HepG2 (cell line): Measurements from ENCODE around the gene VDAC2. TPM values are rescaled to one million over a fixed set of nuclear protein-coding genes. Genes with fewer than 3 reads are reported as not detected.
A peak's percentile ranks its signal among the peaks of the same experiment; 100 is the strongest.

ENCODE experiments used
- BRD4 ChIP-seq: sonication (generic); formaldehyde crosslinking; IDR thresholded peaks from 2 replicates; pipeline ENCODE4 v1.4.0; 2020; ENCODE audit warnings: missing genetic modification reagents
- MBD4 ChIP-seq: IDR thresholded peaks from 2 replicates; pipeline ENCODE4 v1.6.1; 2012; ENCODE audit warnings: low read length, inconsistent platforms, borderline replicate concordance
- MLLT10 ChIP-seq: sonication (generic); formaldehyde crosslinking; IDR thresholded peaks from 2 replicates; pipeline ENCODE4 v1.4.0; 2020; ENCODE audit warnings: missing genetic modification reagents
- MTA3 ChIP-seq: sonication (generic); formaldehyde crosslinking; IDR thresholded peaks from 2 replicates; pipeline ENCODE4 v1.4.0; 2020; ENCODE audit warnings: missing genetic modification reagents
- NCOA1 ChIP-seq: sonication (generic); formaldehyde crosslinking; IDR thresholded peaks from 2 replicates; pipeline ENCODE4 v1.9.0; 2021; ENCODE audit warnings: missing genetic modification reagents
- POLR2G ChIP-seq: fragments of 200-400 bp; formaldehyde crosslinking; IDR thresholded peaks from 2 replicates; pipeline ENCODE4 v1.6.1; 2018; ENCODE audit warnings: mild to moderate bottlenecking, low read depth, low read length, moderate library complexity
- TBP ChIP-seq: sonication (generic); formaldehyde crosslinking; IDR thresholded peaks from 2 replicates; pipeline ENCODE4 v1.5.0; 2020; ENCODE audit warnings: missing genetic modification reagents
- ZMAT3 ChIP-seq: sonication (generic); formaldehyde crosslinking; conservative IDR thresholded peaks from 2 replicates; pipeline ENCODE4 v1.7.0; 2021; ENCODE audit warnings: missing genetic modification reagents
- ZNF224 ChIP-seq: sonication (generic); formaldehyde crosslinking; IDR thresholded peaks from 2 replicates; pipeline ENCODE4 v1.5.0; 2020; ENCODE audit warnings: mild to moderate bottlenecking, missing genetic modification reagents
- ZNF33A ChIP-seq: sonication (generic); formaldehyde crosslinking; IDR thresholded peaks from 2 replicates; pipeline ENCODE4 v1.5.1; 2020; ENCODE audit warnings: missing genetic modification reagents, mild to moderate bottlenecking, moderate library complexity, borderline replicate concordance
- ZNF557 ChIP-seq: sonication (generic); formaldehyde crosslinking; IDR thresholded peaks from 2 replicates; pipeline ENCODE4 v1.4.0; 2020; ENCODE audit warnings: missing genetic modification reagents
- ZNF672 ChIP-seq: sonication (generic); formaldehyde crosslinking; IDR thresholded peaks from 2 replicates; pipeline ENCODE4 v1.8.1; 2022; ENCODE audit warnings: missing genetic modification reagents
- ZNF747 ChIP-seq: sonication (generic); formaldehyde crosslinking; IDR thresholded peaks from 2 replicates; pipeline ENCODE4 v1.8.1; 2023; ENCODE audit warnings: missing genetic modification reagents, mild to moderate bottlenecking, borderline replicate concordance
- polyA plus RNA-seq, 8 experiments: library from polyadenylated mRNA; depleted of rRNA in 3 of 8; stranded (reverse) in 7 of 8; unstranded in 1 of 8; fragments of >200 nt; fragmentation: Illumina TruSeq in 4 of 8; extraction: Trizol in 4 of 8; gene quantifications; 2 replicates each; pipeline versions ENCODE4 v1.2.1 to v1.2.3, GENCODE V29; 2011 to 2016; ENCODE audit warnings: low read depth in 4 of 8, missing spikeins in 1 of 8, mixed read lengths in 1 of 8; ENCODE audit not compliant: insufficient read depth in 1 of 8
- total RNA-seq, 5 experiments: library from RNA; depleted of rRNA; stranded (reverse); fragments of >200 nt; fragmentation: Illumina TruSeq; extraction: Trizol; gene quantifications; 2 replicates each; pipeline ENCODE4 v1.2.3, GENCODE V29; 2016; ENCODE audit warnings: low read depth in 1 of 5
- TF ChIP-seq, protein P1 (sequence below): sonication (generic); formaldehyde crosslinking; IDR thresholded peaks from 2 replicates; pipeline ENCODE4 v1.8.0; 2022; ENCODE audit warnings: mild to moderate bottlenecking, missing genetic modification reagents, moderate library complexity
- TF ChIP-seq, protein P2 (sequence below): sonication (generic); formaldehyde crosslinking; IDR thresholded peaks from 2 replicates; pipeline ENCODE4 v1.4.0; 2020; ENCODE audit warnings: missing genetic modification reagents
- TF ChIP-seq, protein P3 (sequence below), 2 experiments: sonication (generic) in 1 of 2; formaldehyde crosslinking in 1 of 2; IDR thresholded peaks; 2 replicates each; pipeline versions ENCODE4 v1.5.1 to v1.6.1; 2011 to 2020; ENCODE audit warnings: borderline replicate concordance in 1 of 2, low read depth in 1 of 2, low read length in 1 of 2, mild to moderate bottlenecking in 1 of 2, missing genetic modification reagents in 1 of 2, moderate library complexity in 1 of 2
- TF ChIP-seq, protein P4 (sequence below): sonication (generic); formaldehyde crosslinking; IDR thresholded peaks from 2 replicates; pipeline ENCODE4 v1.4.0; 2020; ENCODE audit warnings: mild to moderate bottlenecking, missing genetic modification reagents, borderline replicate concordance
- TF ChIP-seq, protein P5 (sequence below): sonication (generic); formaldehyde crosslinking; IDR thresholded peaks from 2 replicates; pipeline ENCODE4 v1.4.0; 2020; ENCODE audit warnings: missing genetic modification reagents

Gene VDAC2
- total and polyA plus RNA-seq, 2 of the 13 experiments (the other 11 are each of a cell fraction or from before 2014, with no cell fraction given), result 67.9 to 222 TPM

DNA sequence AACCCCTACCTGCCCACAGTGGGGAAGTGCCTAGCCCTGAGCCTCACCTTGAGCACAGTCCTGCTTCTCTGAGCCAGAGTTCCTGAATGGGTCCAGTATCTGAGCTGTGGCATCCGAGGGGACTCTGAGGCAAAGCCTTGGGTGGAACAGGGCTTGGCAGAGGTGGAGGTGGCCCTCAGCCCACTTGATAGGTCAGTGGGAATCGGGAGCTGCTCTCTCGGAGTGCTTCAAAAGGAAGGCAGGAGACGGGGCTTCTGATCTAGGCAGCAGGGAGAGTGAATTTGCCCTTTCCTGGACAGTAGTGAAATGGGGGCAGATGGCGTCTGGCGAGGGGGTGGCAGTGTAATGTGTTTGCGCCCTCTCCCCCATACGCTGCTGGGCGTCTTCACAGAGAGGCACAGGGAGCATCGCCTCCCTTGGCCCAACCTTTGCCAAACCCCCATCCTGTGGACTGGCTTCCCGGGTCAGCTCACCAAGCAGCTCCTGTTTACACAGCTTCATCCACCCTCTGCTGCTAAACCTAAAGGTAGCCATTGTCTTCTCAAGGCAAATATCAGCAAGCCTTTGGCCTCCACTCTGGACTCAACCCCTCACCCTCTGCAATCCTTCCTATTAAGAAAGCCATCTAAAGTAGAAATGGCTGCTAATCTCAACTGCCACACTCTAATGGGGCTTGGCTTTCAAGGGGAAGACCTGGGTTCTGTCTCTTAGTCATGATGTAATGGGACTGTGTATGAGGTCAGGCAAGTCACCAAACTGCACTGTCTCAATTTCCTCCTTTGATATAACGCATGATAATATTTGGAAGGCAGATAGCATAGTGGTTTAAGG is 21.1 kb upstream of the VDAC2 start (continued):
- TF ChIP-seq, protein P1, sequence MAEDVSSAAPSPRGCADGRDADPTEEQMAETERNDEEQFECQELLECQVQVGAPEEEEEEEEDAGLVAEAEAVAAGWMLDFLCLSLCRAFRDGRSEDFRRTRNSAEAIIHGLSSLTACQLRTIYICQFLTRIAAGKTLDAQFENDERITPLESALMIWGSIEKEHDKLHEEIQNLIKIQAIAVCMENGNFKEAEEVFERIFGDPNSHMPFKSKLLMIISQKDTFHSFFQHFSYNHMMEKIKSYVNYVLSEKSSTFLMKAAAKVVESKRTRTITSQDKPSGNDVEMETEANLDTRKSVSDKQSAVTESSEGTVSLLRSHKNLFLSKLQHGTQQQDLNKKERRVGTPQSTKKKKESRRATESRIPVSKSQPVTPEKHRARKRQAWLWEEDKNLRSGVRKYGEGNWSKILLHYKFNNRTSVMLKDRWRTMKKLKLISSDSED (CRISPR knock-in tag), result no peak
- TF ChIP-seq ZNF33A (CRISPR knock-in tag) (no peak), MLLT10 (no peak), ZNF224 (CRISPR knock-in tag) (no peak), MBD4 (no peak), BRD4 (no peak), TBP (no peak), ZNF747 (CRISPR knock-in tag) (no peak), NCOA1 (CRISPR knock-in tag) (0 out of 2 replicates have a peak, but pooled peaks have one; percentile 25), ZNF672 (CRISPR knock-in tag) (no peak), MTA3 (no peak), ZMAT3 (CRISPR knock-in tag) (no peak), ZNF557 (no peak), POLR2G (peak; percentile 25; the same call in 1 of the 2 replicates)
- TF ChIP-seq, protein P2, sequence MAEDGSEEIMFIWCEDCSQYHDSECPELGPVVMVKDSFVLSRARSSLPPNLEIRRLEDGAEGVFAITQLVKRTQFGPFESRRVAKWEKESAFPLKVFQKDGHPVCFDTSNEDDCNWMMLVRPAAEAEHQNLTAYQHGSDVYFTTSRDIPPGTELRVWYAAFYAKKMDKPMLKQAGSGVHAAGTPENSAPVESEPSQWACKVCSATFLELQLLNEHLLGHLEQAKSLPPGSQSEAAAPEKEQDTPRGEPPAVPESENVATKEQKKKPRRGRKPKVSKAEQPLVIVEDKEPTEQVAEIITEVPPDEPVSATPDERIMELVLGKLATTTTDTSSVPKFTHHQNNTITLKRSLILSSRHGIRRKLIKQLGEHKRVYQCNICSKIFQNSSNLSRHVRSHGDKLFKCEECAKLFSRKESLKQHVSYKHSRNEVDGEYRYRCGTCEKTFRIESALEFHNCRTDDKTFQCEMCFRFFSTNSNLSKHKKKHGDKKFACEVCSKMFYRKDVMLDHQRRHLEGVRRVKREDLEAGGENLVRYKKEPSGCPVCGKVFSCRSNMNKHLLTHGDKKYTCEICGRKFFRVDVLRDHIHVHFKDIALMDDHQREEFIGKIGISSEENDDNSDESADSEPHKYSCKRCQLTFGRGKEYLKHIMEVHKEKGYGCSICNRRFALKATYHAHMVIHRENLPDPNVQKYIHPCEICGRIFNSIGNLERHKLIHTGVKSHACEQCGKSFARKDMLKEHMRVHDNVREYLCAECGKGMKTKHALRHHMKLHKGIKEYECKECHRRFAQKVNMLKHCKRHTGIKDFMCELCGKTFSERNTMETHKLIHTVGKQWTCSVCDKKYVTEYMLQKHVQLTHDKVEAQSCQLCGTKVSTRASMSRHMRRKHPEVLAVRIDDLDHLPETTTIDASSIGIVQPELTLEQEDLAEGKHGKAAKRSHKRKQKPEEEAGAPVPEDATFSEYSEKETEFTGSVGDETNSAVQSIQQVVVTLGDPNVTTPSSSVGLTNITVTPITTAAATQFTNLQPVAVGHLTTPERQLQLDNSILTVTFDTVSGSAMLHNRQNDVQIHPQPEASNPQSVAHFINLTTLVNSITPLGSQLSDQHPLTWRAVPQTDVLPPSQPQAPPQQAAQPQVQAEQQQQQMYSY (CRISPR knock-in tag), result no peak
- TF ChIP-seq, protein P3, sequence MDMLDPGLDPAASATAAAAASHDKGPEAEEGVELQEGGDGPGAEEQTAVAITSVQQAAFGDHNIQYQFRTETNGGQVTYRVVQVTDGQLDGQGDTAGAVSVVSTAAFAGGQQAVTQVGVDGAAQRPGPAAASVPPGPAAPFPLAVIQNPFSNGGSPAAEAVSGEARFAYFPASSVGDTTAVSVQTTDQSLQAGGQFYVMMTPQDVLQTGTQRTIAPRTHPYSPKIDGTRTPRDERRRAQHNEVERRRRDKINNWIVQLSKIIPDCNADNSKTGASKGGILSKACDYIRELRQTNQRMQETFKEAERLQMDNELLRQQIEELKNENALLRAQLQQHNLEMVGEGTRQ (IDR thresholded peaks at IDR 0.05; ENCODE audit: low read depth, low read length), result no peak
- TF ChIP-seq, protein P3 (CRISPR knock-in tag; IDR thresholded peaks at IDR 0.05; ENCODE audit: borderline replicate concordance), result no peak
- TF ChIP-seq, protein P4, sequence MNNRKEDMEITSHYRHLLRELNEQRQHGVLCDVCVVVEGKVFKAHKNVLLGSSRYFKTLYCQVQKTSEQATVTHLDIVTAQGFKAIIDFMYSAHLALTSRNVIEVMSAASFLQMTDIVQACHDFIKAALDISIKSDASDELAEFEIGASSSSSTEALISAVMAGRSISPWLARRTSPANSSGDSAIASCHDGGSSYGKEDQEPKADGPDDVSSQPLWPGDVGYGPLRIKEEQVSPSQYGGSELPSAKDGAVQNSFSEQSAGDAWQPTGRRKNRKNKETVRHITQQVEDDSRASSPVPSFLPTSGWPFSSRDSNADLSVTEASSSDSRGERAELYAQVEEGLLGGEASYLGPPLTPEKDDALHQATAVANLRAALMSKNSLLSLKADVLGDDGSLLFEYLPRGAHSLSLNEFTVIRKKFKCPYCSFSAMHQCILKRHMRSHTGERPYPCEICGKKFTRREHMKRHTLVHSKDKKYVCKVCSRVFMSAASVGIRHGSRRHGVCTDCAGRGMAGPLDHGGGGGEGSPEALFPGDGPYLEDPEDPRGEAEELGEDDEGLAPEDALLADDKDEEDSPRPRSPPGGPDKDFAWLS (CRISPR knock-in tag), result no peak
- TF ChIP-seq, protein P5, sequence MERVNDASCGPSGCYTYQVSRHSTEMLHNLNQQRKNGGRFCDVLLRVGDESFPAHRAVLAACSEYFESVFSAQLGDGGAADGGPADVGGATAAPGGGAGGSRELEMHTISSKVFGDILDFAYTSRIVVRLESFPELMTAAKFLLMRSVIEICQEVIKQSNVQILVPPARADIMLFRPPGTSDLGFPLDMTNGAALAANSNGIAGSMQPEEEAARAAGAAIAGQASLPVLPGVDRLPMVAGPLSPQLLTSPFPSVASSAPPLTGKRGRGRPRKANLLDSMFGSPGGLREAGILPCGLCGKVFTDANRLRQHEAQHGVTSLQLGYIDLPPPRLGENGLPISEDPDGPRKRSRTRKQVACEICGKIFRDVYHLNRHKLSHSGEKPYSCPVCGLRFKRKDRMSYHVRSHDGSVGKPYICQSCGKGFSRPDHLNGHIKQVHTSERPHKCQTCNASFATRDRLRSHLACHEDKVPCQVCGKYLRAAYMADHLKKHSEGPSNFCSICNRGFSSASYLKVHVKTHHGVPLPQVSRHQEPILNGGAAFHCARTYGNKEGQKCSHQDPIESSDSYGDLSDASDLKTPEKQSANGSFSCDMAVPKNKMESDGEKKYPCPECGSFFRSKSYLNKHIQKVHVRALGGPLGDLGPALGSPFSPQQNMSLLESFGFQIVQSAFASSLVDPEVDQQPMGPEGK (CRISPR knock-in tag), result peak; percentile 36
